Adrenal gland (tissue), 12 donors: ENCODE data around the gene OR14J1. TPM values are rescaled to one million over a fixed set of nuclear protein-coding genes. Genes with fewer than 3 reads are reported as not detected.

Experiments
- DNase-seq, 7 donors: peaks; one replicate each; pipeline ENCODE4 v3.0.0-alpha.2; 2019 to 2020
- H3K27ac ChIP-seq, 5 donors: fragments of 200-600 bp; sonication (generic) in 4 of 5; 1 replicate in 3 of 5; 2 replicates in 2 of 5; pipeline versions ENCODE4 v1.5.1 to v1.8.0; 2016 to 2020; ENCODE audit warnings: mild to moderate bottlenecking in 1 of 5
- H3K27me3 ChIP-seq: fragments of 200-600 bp; 2 replicates; pipeline ENCODE4 v1.8.0; 2021
- H3K36me3 ChIP-seq, 2 donors: fragments of 200-600 bp; replicated peaks in 1 of 2; 1 replicate in 1 of 2; 2 replicates in 1 of 2; pipeline versions ENCODE4 v1.5.1 to v1.8.0; 2018 to 2022
- H3K4me1 ChIP-seq, 2 donors: fragments of 200-600 bp; replicated peaks in 1 of 2; 1 replicate in 1 of 2; 2 replicates in 1 of 2; pipeline versions ENCODE4 v1.5.1 to v1.8.0; 2018 to 2021
- H3K4me3 ChIP-seq, 4 donors: fragments of 200-600 bp; sonication (generic) in 3 of 4; one replicate each; pipeline ENCODE4 v1.5.1; 2016 to 2018
- H3K9me3 ChIP-seq, 3 donors: fragments of 200-600 bp; sonication (generic) in 1 of 3; replicated peaks in 1 of 3; 1 replicate in 2 of 3; 2 replicates in 1 of 3; pipeline versions ENCODE4 v1.5.1 to v1.8.0; 2016 to 2021
- POLR2A ChIP-seq, 2 donors: fragments of 450-650 bp; IDR thresholded peaks; one replicate each; pipeline ENCODE4 v1.6.1; 2017; ENCODE audit warnings: antibody characterized with exemption in 2 of 2, mild to moderate bottlenecking in 2 of 2, moderate library complexity in 1 of 2
- WGBS, 4 donors: extraction: QIAGEN DNeasy Blood & Tissue Kit in 2 of 4; methylation state at CpG; one replicate each; pipeline versions ENCODE4 v1.1.5 to v1.1.7; 2013 to 2017; 5-methylcytosine and 5-hydroxymethylcytosine counted together
- intact Hi-C, 2 donors: fragments of 100-400 bp; cut with DNase I; formaldehyde crosslinking; loops; one replicate each; pipeline versions ENCODE4 v1.14.1 to v1.15.0; 2022 to 2023
- polyA plus RNA-seq, 3 donors: library from polyadenylated mRNA; stranded (reverse); fragments of 200-250 nt in 2 of 3; fragments of 350-450 nt in 1 of 3; fragmentation: Illumina TruSeq in 1 of 3; extraction: RNeasy Lipid Tissue Mini Kit (QIAGEN cat#74804) in 1 of 3; gene quantifications; one replicate each; pipeline ENCODE4 v1.2.3, GENCODE V29; 2013 to 2014
- total RNA-seq, 9 donors: library from RNA; depleted of rRNA in 4 of 9; stranded (reverse); fragments of >200 nt in 4 of 9; fragments of 120-200 nt in 1 of 9; fragmentation: NEBNext Ultra II Directional in 1 of 9; extraction: Animal tissue kit (Norgen Biotek cat#: 25700) in 1 of 9; gene quantifications; one replicate each; pipeline versions ENCODE4 v1.1.0 to v1.2.4, GENCODE V29; 2013 to 2023
- TF ChIP-seq, protein P1 (sequence below), 6 experiments: fragments of 450-650 bp in 4 of 6; fragments of 200-600 bp in 2 of 6; sonication (generic) in 1 of 6; IDR thresholded peaks; 1 replicate in 5 of 6; 2 replicates in 1 of 6; pipeline versions ENCODE4 v1.5.1 to v1.8.0; 2016 to 2021; ENCODE audit warnings: antibody characterized with exemption in 6 of 6, mild to moderate bottlenecking in 2 of 6, moderate library complexity in 1 of 6
- donor health status: healthy with polysubstance abuse.
- donor health status: Bipolar disorder and iron deficiency.
- donor health status: DM: yes; HTN: yes; CAD: no.
- donor health status: DM: no; HTN: no; CAD: no.
- donor health status: DM: no; HTN: no; CAD: no.
- donor health status: DM: yes; HTN: yes; CAD: no.

The OR14J1 gene
- total and polyA plus RNA-seq, 12 donors, result not detected

DNA sequence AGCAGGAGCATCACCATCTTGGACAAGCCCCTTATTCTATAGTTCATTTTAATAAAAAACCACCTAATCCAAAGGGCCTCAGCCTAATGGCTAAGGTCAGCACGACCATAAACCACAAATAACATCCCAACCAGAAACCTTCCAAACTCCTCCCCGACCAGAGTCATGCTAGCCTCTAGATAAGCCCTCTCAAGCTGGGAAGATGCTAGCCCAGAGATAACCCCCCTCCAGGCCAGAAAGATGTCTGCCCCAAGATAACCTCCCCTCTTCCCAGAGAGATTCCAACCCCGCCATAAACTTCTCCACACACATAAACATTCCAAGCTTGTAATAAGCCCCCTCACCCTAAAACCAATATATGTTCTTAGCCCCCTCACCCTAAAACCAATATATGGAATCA, 38.5 kb upstream of the OR14J1 start:
- Histone ChIP-seq H3K4me3 (no peak overlapping the region), H3K9me3 (no peaks in the 10 kb centered on the region), H3K36me3 (no peaks in the 10 kb centered on the region), H3K4me1 (no peaks in the 10 kb centered on the region), H3K27ac (no peak overlapping the region), H3K27me3 (no peaks in the 10 kb centered on the region)
- TF ChIP-seq, protein P1, sequence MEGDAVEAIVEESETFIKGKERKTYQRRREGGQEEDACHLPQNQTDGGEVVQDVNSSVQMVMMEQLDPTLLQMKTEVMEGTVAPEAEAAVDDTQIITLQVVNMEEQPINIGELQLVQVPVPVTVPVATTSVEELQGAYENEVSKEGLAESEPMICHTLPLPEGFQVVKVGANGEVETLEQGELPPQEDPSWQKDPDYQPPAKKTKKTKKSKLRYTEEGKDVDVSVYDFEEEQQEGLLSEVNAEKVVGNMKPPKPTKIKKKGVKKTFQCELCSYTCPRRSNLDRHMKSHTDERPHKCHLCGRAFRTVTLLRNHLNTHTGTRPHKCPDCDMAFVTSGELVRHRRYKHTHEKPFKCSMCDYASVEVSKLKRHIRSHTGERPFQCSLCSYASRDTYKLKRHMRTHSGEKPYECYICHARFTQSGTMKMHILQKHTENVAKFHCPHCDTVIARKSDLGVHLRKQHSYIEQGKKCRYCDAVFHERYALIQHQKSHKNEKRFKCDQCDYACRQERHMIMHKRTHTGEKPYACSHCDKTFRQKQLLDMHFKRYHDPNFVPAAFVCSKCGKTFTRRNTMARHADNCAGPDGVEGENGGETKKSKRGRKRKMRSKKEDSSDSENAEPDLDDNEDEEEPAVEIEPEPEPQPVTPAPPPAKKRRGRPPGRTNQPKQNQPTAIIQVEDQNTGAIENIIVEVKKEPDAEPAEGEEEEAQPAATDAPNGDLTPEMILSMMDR (IDR thresholded peaks at IDR 0.05), result no peak
- TF ChIP-seq POLR2A (IDR thresholded peaks at IDR 0.05), result no peak
- intact Hi-C loops, result no loop called here
- no peak for DNase-seq
- 60 to 75% (median 64%) methylated on average over 3 of the region's 3 CpGs for WGBS, 4 donors

DNA sequence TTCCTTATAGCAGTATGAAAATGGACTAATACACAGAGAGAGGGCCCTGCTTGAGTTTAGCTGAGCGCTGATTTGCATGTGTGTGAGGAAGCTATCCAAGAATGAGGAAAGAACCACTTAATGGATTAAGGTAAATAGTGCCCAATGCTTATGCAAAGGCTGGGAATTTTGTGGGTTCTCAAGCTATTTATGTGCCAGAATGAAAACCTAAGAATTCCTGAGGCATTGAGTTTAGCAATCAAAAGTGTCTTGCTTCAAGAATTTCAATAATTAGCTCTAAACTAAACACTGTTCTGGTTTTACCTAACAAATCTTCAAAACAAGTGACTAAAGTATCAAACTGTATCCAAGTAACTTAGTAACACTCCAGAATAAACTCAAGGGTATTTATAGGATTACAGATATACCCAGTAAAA, 7.0 kb upstream of the OR14J1 start:
- H3K27me3 ChIP-seq, result no peaks in the 10 kb centered on the region
- H3K4me1 ChIP-seq, result no peaks in the 10 kb centered on the region
- WGBS, 4 donors, result 90 to 100% (median 98%) methylated on average over 1 of the region's 1 CpG
- H3K27ac ChIP-seq, result no peak overlapping the region
- no peaks in the 10 kb centered on the region for H3K9me3 ChIP-seq
- TF ChIP-seq, protein P1 (IDR thresholded peaks at IDR 0.05), result no peak
- TF ChIP-seq POLR2A (IDR thresholded peaks at IDR 0.05), result no peak
- H3K4me3 ChIP-seq, result no peak overlapping the region
- DNase-seq, result no peak
- intact Hi-C loops, result no loop called here
- H3K36me3 ChIP-seq, result no peaks in the 10 kb centered on the region

DNA sequence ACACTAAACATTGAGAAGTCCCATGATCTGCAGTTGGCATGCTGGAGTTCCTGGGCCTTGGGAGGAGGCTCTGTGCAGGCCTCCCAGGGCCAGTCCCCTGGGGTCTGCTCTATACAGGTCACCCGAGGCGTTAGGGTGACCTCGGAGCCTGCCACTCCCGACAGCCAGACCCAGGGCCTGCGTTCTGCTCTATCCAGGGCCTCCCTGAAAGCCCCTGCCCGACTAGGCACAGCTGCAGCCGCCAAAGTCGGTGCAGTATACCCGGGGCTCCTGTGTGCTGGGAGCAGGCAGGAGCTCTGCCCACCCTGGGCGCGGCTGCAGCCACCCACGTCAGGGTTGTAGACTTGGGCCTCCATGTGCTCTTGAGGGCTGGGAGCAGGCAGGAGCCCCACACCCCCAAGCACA, 6.3 kb upstream of the OR14J1 start:
- DNase-seq, result no peak
- Histone ChIP-seq H3K27me3 (no peaks in the 10 kb centered on the region), H3K4me3 (no peak overlapping the region), H3K9me3 (no peaks in the 10 kb centered on the region), H3K4me1 (no peaks in the 10 kb centered on the region), H3K27ac (no peak overlapping the region), H3K36me3 (no peaks in the 10 kb centered on the region)
- TF ChIP-seq POLR2A (IDR thresholded peaks at IDR 0.05), result no peak
- TF ChIP-seq, protein P1 (IDR thresholded peaks at IDR 0.05), result no peak
- 69 to 88% (median 77%) methylated on average over 9 to 12 of the region's 12 CpGs; no CpG with 5 or more reads in 1 of the 4 donors for WGBS, 4 donors
- intact Hi-C loops, result no loop called here

DNA sequence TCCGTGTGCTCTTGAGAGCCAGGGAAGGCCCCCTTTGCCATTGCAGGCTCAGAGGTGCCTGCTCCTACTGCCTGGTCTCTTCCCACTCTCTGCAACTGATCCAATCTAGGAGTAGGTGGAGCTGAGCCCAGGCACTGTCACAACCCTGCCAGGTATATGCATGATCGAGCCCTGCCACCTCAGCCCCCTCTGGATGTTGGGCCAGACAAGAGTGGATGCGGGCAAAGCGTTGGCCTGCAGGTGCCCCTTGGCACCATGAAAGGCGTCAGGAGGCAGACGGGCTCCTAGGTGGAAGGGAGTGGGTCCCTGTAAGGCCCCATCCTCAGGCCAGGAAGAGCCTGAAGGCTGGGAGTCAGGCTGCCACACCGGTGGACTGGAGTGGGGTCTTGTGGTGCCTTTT, 5.9 kb upstream of the OR14J1 start:
- WGBS, 4 donors, result 88 to 96% (median 92%) methylated on average over 3 to 7 of the region's 7 CpGs
- TF ChIP-seq POLR2A (IDR thresholded peaks at IDR 0.05), result no peak
- TF ChIP-seq, protein P1 (IDR thresholded peaks at IDR 0.05), result no peak
- Histone ChIP-seq H3K9me3 (no peaks in the 10 kb centered on the region), H3K27me3 (no peaks in the 10 kb centered on the region), H3K27ac (no peak overlapping the region), H3K4me3 (no peak overlapping the region), H3K4me1 (no peaks in the 10 kb centered on the region), H3K36me3 (no peaks in the 10 kb centered on the region)
- no peak for DNase-seq
- intact Hi-C loops, result no loop called here
